AG09319 (cell line): Measurements from ENCODE around the gene CYP17A1.
"Not testable (repeated sequence)": the region's sequence is repeated elsewhere in the genome, so short reads cannot be mapped to it uniquely, and the experiment has no call there.

Experiments
- DNase-seq: peaks from one replicate; pipeline ENCODE4 v3.0.0-alpha.2; 2010; ENCODE audit warnings: low read depth; ENCODE audit errors: extremely low read depth
- CTCF ChIP-seq: IDR thresholded peaks from 2 replicates; pipeline ENCODE4 v1.5.1; 2011; ENCODE audit warnings: low read depth, mild to moderate bottlenecking, inconsistent platforms, low read length, moderate library complexity

Gene CYP17A1

GRCh38 chr10:102868911-102869257, 31.7 kb upstream of the CYP17A1 start:
- DNase-seq: no peak
- TF ChIP-seq CTCF: no peak

GRCh38 chr10:102865620-102866019, 28.4 kb upstream of the CYP17A1 start:
- no peak for TF ChIP-seq CTCF
- no peak for DNase-seq

GRCh38 chr10:102863660-102864059, 26.4 kb upstream of the CYP17A1 start:
- DNase-seq: no peak
- TF ChIP-seq CTCF: no peak

GRCh38 chr10:102859911-102860310, 22.7 kb upstream of the CYP17A1 start:
- DNase-seq: no peak
- no peak for TF ChIP-seq CTCF

GRCh38 chr10:102856758-102857424, 19.7 kb upstream of the CYP17A1 start:
- no peak for TF ChIP-seq CTCF
- DNase-seq: no peak

- peak; percentile 92 for DNase-seq
These were observed 18.7 kb upstream of the CYP17A1 start for GRCh38 chr10:102855731-102856436.

- DNase-seq: not testable (repeated sequence)
These were observed 16.0 kb upstream of the CYP17A1 start for GRCh38 chr10:102853237-102853636.

GRCh38 chr10:102850025-102850518, 12.9 kb upstream of the CYP17A1 start:
- TF ChIP-seq CTCF: no peak
- DNase-seq: no peak
